A673 (cell line): Measurements from ENCODE around the gene NBEA. TPM values are rescaled to one million over a fixed set of nuclear protein-coding genes. Genes with fewer than 3 reads are reported as not detected.

Source experiments
- BruUV-seq: library from RNA; stranded (reverse); fragments of 400-500 nt; replicated peaks from 2 replicates; lab custom pipeline; 2021; lab: Mats Ljungman, UMichigan
- CTCF ChIA-PET: fragments of 300-600 bp; sonication (Branson Sonifier 250); formaldehyde crosslinking; loops from one replicate; lab custom pipeline; 2022; ENCODE audit warnings: antibody characterized with exemption; lab: Charles Lee
- POLR2A ChIA-PET: fragments of 300-600 bp; sonication (Branson Sonifier 250); formaldehyde crosslinking; loops from one replicate; lab custom pipeline; 2022; ENCODE audit warnings: antibody characterized with exemption; ENCODE audit not compliant: low non-redundant PET; lab: Charles Lee
- DNase-seq: peaks from one replicate; pipeline ENCODE4 v3.0.0-alpha.2; 2015; ENCODE audit warnings: low spot score
- H3K27ac ChIP-seq: fragments of 200-600 bp; sonication (generic); 2 replicates; pipeline ENCODE4 v1.5.1; 2016; ENCODE audit warnings: mixed run types, low read depth, mild to moderate bottlenecking, mixed read lengths, antibody characterized with exemption, low read length; ENCODE audit not compliant: poor library complexity, severe bottlenecking
- H3K27me3 ChIP-seq: fragments of 200-600 bp; sonication (generic); replicated peaks from 2 replicates; pipeline ENCODE4 v1.6.1; 2017; ENCODE audit warnings: mixed run types, low read depth, mild to moderate bottlenecking, mixed read lengths, antibody characterized with exemption, low read length; ENCODE audit not compliant: insufficient read depth, poor library complexity
- H3K36me3 ChIP-seq: fragments of 200-600 bp; sonication (generic); 2 replicates; pipeline ENCODE4 v1.6.1; 2016; ENCODE audit warnings: mixed run types, mild to moderate bottlenecking, mixed read lengths, antibody characterized with exemption, low read length; ENCODE audit not compliant: insufficient read depth, poor library complexity, severe bottlenecking
- H3K4me1 ChIP-seq: fragments of 200-600 bp; sonication (generic); 2 replicates; pipeline ENCODE4 v1.6.1; 2017; ENCODE audit warnings: mixed run types, mild to moderate bottlenecking, mixed read lengths, antibody characterized with exemption, low read length; ENCODE audit not compliant: insufficient read depth, poor library complexity, severe bottlenecking
- H3K4me3 ChIP-seq: fragments of 200-600 bp; sonication (generic); 2 replicates; pipeline ENCODE4 v1.5.1; 2016; ENCODE audit warnings: low read depth, mixed run types, mild to moderate bottlenecking, mixed read lengths, low read length; ENCODE audit not compliant: poor library complexity, severe bottlenecking
- H3K9me3 ChIP-seq: fragments of 200-600 bp; sonication (generic); 2 replicates; pipeline ENCODE4 v1.6.1; 2016; ENCODE audit warnings: mixed run types, low read depth, mild to moderate bottlenecking, mixed read lengths, antibody characterized with exemption, low read length; ENCODE audit not compliant: poor library complexity, severe bottlenecking
- CTCF ChIP-seq: fragments of 300-800, 200-600 bp; sonication (generic); conservative IDR thresholded peaks from 2 replicates; pipeline ENCODE4 v1.5.1; 2017; ENCODE audit warnings: low read depth, mild to moderate bottlenecking, antibody characterized with exemption, low read length, moderate library complexity, mixed read lengths
- EZH2 ChIP-seq: fragments of 200-600 bp; sonication (generic); IDR thresholded peaks from 2 replicates; pipeline ENCODE4 v1.6.1; 2017; ENCODE audit warnings: borderline replicate concordance, low read depth, mild to moderate bottlenecking, mixed read lengths, antibody characterized with exemption, low read length; ENCODE audit not compliant: poor library complexity, severe bottlenecking
- intact Hi-C: fragments of 100-400 bp; cut with micrococcal nuclease; formaldehyde crosslinking; loops from one replicate; pipeline ENCODE4 v1.10.0; 2022; ENCODE audit not compliant: unreplicated experiment
- total RNA-seq: library from RNA; stranded (reverse); gene quantifications from 2 replicates; pipeline ENCODE4 v1.2.3, GENCODE V29; 2021

Gene NBEA
- total RNA-seq, 1 experiment from 2014 or later = 4.2 TPM

DNA sequence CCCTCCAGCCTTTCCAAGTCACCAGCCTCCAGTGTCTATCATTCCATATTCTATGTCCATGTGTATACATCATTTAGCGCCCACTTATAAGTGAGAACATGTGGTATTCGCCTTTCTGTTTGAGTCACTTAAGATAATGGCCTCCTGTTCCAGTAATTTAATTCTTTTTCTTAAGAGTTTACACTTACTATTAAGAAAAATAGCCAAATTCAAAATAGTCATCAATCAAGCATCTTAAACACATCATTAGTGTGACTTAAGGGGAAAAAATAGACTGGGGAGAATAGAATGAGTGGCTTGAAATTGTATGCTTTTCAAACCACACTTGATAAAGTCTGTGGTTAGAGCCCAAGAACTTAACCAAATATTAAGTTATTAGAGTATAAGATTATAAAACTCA is 286.5 kb downstream of the NBEA start:
- no peaks in the 10 kb centered on the region for H3K9me3 ChIP-seq
- TF ChIP-seq EZH2 (no peak), CTCF (no peak)
- CTCF ChIA-PET = no interaction called here
- H3K4me1 ChIP-seq = no peaks in the 10 kb centered on the region
- no peak overlapping the region for H3K27ac ChIP-seq
- no TSS peak for BruUV-seq
- H3K4me3 ChIP-seq = no peak overlapping the region
- no peaks in the 10 kb centered on the region for H3K27me3 ChIP-seq
- intact Hi-C loops = no loop called here
- no peak for DNase-seq
- POLR2A ChIA-PET = no interaction called here
- H3K36me3 ChIP-seq = no peaks in the 10 kb centered on the region

DNA sequence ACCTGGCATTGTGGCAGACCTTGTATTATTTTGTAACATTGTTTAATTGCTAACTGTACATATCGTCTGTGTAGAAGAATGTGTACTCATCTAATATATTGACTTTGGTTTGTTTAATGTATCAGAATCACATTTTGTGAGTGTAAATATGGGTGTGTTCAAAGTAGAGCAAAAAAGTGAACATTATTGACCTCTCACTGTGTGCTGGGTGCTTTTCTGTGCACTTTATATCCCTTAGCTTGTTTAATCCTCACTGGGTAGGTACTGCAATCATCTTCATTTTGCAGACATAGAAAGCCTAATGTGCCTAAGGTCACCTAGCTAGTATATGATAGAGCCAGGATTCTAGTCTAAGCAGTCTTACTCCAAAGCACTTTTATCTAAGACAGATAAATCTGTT is 289.4 kb downstream of the NBEA start:
- intact Hi-C loops = no loop called here
- H3K36me3 ChIP-seq = no peaks in the 10 kb centered on the region
- no peaks in the 10 kb centered on the region for H3K4me1 ChIP-seq
- no peak overlapping the region for H3K4me3 ChIP-seq
- ChIA-PET CTCF (interaction anchor here (0.6 kb wide), 1 partner anchor 1296 kb away, joined by 3 read pairs; no protein-coding TSS in a partner anchor), POLR2A (no interaction called here)
- no peak overlapping the region for H3K27ac ChIP-seq
- no TSS peak for BruUV-seq
- TF ChIP-seq EZH2 = no peak
- TF ChIP-seq CTCF = no peak
- H3K27me3 ChIP-seq = no peaks in the 10 kb centered on the region
- no peak for DNase-seq
- H3K9me3 ChIP-seq = no peaks in the 10 kb centered on the region

DNA sequence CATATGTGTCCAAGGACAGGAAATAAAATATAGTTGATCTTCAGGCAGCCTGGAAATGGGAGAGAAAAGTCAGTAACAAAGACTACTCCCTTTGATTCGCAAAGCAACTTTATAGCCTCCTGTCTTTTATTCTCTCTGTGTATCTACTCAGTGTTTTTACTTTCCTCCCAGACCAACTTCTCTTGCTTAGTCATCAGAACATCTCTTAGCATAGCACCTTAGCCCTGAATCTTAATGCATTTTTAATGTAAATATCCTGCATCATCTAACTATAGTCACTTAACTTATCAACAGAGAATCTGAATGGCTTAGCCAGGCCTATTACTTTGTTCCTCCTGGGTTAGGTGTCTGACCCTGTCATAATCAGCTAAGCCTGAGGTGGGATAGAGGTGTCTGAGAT is 296.2 kb downstream of the NBEA start:
- H3K27me3 ChIP-seq = no peaks in the 10 kb centered on the region
- ChIA-PET CTCF (no interaction called here), POLR2A (no interaction called here)
- no peaks in the 10 kb centered on the region for H3K4me1 ChIP-seq
- H3K4me3 ChIP-seq = no peak overlapping the region
- DNase-seq = no peak
- TF ChIP-seq CTCF (no peak), EZH2 (no peak)
- intact Hi-C loops = no loop called here
- H3K27ac ChIP-seq = no peak overlapping the region
- no TSS peak for BruUV-seq
- no peaks in the 10 kb centered on the region for H3K9me3 ChIP-seq
- H3K36me3 ChIP-seq = no peaks in the 10 kb centered on the region
